RWPE1 (cell line): Measurements from ENCODE around the gene FNDC10.

ENCODE experiments used
- CTCF ChIA-PET: fragments of 350-600 bp; sonication (Branson Sonifier 250); formaldehyde crosslinking; extraction: SDS; loops from one replicate; lab custom pipeline; 2021; lab: Yijun Ruan, JAX
- POLR2A ChIA-PET: fragments of 400-600 bp; formaldehyde crosslinking; extraction: SDS; loops from one replicate; lab custom pipeline; 2020; ENCODE audit warnings: antibody characterized with exemption; ENCODE audit not compliant: low non-redundant PET; lab: Yijun Ruan, JAX
- DNase-seq: peaks from one replicate; pipeline ENCODE4 v3.0.0; 2012; ENCODE audit warnings: low spot score
- H3K27ac ChIP-seq: fragments of 450-650 bp; 2 replicates; pipeline ENCODE4 v1.5.1; 2017
- CTCF ChIP-seq: fragments of 450-650 bp; conservative IDR thresholded peaks from 2 replicates; pipeline ENCODE4 v1.5.1; 2017; ENCODE audit warnings: low read depth, mild to moderate bottlenecking

Gene FNDC10

GRCh38 chr1:1627829-1628753, 28.2 kb upstream of the FNDC10 start:
- CTCF ChIA-PET, result interaction anchor here (0.6 kb wide), 1 partner anchor 427 kb away, joined by 3 read pairs; no protein-coding TSS in a partner anchor
- no peak for DNase-seq
- POLR2A ChIA-PET, result no interaction called here
- H3K27ac ChIP-seq, result peak overlapping the region; percentile 73
- no peak for TF ChIP-seq CTCF

DNA sequence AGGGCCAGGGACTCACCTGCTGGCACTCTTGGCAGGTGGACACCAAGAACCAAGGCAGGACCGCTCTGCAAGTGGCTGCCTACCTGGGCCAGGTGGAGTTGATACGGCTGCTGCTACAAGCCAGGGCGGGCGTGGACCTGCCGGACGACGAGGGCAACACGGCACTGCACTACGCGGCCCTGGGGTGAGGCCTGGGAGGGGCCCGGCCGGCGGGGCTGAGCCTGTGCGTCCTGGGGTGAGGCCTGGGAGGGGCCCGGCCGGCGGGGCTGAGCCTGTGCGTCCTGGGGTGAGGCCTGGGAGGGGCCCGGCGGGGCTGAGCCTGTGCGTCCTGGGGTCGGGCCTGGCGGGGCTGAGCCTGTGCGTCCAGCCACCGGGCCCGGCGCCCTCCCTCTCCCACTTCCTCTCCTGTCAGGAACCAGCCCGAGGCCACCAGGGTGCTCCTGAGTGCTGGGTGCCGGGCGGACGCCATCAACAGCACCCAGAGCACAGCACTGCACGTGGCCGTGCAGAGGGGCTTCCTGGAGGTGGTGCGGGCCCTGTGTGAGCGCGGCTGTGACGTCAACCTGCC, 27.4 kb upstream of the FNDC10 start:
- POLR2A ChIA-PET, result no interaction called here
- peak overlapping the region; percentile 73 for H3K27ac ChIP-seq
- no peak for DNase-seq
- CTCF ChIA-PET, result no interaction called here
- TF ChIP-seq CTCF, result no peak

DNA sequence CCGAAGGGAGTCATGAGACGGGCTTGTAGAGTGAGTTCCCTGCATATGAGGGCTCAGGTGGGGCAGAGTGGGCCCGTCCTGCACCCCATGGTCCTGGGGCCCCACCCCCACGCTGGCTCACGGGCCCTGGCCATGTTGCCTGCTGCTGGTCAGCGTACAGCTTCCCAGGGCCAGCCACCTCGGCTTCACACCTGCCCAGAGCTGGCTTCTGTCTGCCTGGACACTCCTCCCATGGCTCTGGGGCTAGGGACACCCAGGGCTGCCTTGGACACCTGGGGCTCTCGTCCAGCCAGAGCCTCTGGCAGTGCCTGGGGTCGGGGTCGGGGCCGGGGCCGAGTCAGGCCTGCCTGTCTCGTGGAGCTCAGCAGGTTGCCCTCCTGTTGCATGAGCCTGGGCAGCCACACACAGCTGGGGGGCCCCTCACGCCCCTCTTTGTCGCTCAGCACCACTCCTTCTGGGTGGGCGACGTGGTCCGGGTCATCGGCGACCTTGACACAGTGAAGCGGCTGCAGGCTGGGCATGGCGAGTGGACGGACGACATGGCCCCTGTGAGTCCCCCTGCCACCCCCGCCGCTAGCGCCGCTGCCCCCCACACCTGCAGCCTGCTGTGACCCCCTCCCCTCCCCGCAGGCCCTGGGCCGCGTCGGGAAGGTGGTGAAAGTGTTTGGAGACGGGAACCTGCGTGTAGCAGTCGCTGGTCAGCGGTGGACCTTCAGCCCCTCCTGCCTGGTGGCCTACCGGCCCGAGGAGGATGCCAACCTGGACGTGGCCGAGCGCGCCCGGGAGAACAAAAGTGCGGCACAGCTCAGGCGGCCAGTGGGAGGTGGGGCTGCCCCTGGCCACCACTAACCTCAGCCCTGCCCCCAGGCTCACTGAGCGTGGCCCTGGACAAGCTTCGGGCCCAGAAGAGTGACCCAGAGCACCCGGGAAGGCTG, 26.5 kb upstream of the FNDC10 start:
- peak overlapping the region; percentile 73 for H3K27ac ChIP-seq
- ChIA-PET POLR2A (no interaction called here), CTCF (no interaction called here)
- no peak for TF ChIP-seq CTCF
- no peak for DNase-seq

DNA sequence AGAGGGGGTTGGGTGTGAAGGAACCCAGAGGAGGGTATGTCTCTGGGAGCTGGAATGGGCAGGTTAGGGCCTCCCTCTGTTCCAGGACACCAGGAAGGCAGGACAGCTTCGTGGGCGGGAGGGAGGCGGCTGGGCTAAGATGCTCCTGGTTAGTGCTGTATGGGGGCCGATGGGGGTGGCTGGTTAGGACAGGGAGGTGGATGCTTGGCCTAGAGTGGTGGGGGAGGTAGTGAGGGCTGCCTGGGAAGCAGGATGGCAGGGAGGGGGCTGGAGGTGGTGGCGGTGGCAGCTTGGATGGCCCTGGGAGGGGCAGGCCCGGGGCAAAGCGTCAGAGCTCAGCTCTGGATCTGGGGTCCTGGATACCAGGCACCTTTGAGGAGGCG, 25.9 kb upstream of the FNDC10 start:
- CTCF ChIA-PET, result no interaction called here
- peak overlapping the region; percentile 73 for H3K27ac ChIP-seq
- TF ChIP-seq CTCF, result no peak
- DNase-seq, result no peak
- POLR2A ChIA-PET, result no interaction called here

DNA sequence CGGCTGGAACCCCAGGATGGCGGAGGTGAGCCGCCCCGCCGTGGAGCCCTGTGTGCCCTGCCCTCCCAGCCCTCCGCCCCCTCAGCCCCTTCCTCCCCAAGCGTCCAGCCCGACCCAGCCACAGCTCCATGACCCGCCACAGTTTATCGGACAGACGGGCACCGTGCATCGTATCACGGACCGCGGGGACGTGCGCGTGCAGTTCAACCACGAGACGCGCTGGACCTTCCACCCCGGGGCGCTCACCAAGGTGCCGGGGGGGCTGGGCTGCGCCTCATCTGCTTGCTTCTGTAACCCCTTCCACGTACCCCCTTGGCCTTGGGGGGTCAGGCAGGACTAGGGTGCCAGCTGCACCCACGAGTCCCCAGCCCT, 25.5 kb upstream of the FNDC10 start:
- H3K27ac ChIP-seq, result no peak overlapping the region
- POLR2A ChIA-PET, result no interaction called here
- CTCF ChIA-PET, result no interaction called here
- TF ChIP-seq CTCF, result no peak
- no peak for DNase-seq
